B cell (primary cell): ENCODE results near the gene THAP11.

Source experiments
- CTCF ChIP-seq: fragments of 200-600 bp; IDR thresholded peaks from one replicate; pipeline ENCODE4 v1.8.0; 2022; ENCODE audit warnings: antibody characterized with exemption, mild to moderate bottlenecking
- EZH2 ChIP-seq: IDR thresholded peaks from 2 replicates; pipeline ENCODE4 v1.6.1; 2012; ENCODE audit warnings: borderline replicate concordance, low read depth, mild to moderate bottlenecking, moderate library complexity, low read length; ENCODE audit not compliant: insufficient read depth, poor library complexity, severe bottlenecking

GRCh38 chr16:67825119-67825518, 17.0 kb upstream of the THAP11 start:
- TF ChIP-seq CTCF (no peak), EZH2 (no peak)
